Dedifferentiated amniotic fluid mesenchymal stem cell (primary cell): ENCODE results near the gene ITPKC.

Experiments used
- DNase-seq: peaks from one replicate; pipeline ENCODE4 v3.0.0-alpha.2; 2016; ENCODE audit errors: extremely low spot score

The ITPKC gene

DNA sequence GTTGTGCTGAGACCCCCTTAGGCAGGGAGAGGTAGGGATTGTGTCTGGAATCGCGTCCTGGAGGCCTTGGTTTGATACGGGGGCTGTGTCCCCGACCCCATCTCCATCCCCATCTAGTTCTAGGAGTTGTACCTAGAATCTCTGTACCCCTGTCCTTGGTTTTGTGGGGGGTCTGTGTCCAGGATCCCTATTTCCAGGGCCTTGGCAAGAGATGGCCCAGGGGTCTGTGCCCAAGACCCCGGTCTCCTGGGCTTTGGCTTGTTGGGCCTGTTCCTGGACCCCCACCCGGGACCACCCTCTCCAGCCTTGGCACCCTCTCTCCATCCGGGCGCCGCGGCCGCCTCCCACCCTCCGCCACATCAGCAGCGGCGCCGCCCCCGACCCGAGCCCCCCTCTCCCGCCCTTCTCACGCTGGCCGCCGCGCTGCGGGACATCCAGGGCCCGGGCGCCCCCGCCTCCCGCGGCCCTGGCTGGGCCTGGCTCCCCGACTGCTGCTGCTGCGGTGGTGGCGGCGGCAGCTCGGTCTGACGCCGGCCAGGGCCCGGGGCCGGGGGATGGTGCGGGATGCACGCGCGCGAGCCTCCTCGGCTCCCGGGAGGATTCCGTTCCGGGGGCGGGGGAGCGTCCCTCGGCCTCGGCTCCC, 26.7 kb upstream of the ITPKC start, which contains the start of gene NUMBL:
Gene NUMBL, minus strand, starts transcription at position 602 of the 643 bp plus-strand sequence. Its CDS starts 168 bp downstream, at position 434.
- no peak for DNase-seq

DNA sequence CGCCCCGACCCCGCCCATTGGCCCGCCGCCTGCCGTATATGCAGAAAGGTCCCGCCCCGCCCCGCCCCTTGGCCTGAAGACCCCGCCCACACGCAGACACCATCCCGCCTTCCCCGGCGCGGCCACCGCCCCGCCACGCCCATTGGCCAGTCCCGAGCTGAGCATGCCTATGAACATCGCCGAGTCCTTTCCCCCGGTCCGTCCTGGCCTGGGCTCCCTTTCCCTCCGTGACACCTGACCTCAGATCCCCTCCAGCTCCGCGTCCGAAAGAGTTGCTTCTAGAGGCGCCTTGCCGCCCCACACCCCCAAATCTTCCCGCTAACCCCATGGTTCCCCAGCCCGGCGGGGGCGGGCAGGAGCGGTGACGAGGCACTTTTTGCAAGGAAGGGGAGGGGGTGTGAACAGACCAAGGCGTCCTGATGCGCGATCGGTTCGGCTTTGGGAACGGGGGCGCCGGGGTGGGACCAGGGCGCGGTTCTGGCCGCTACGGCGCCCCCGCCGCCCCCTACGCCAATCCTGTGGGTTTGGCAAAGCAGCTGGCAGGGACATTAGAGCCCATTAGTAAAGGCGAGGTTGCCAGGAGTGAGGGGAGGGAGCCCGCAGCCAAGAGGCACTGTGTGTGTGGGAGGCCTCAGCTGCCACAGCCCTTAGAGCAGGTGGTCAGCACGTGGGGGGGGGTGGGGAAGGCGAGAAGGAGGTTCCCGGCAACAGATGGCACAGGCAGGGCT, 26.1 kb upstream of the ITPKC start:
- peak; percentile 86 for DNase-seq

DNA sequence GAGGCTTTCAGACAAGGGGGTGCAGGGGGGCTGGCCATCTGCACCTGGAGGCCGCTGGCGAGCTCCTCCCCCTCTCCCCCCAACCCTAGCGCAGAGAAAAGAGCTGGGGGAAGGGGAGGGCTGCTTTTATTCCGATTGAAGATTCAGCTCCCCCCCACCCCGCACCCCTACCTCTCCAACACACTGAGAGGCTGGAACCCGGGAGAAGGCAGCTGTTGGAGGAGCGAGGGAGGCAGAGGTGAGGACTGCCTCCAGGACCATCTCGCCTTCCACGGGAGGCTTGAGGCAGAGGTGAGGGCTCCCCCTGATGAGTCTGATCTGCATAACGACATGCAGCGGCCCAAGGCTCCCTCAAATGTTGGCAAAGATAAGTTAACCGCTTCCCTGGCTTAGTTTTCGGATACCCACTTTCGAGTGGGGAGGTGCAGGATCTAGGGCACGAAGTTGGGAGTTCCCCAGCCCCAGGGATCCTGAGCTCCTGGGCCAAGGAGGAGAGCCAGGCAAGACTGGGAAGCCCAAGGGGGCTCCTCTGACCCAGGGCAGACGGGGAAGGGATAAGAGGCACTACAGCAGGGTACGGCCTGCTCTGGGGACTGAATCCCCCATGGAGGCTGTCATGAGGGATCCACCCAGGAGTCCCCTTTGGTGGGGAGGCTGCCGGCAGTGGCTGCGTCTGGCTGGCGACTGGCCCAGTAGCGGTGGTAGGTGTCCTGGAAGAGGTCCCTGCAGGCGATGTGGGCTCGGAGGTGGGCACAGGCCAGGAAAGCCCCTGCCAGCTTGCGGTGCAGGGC, 25.3 kb upstream of the ITPKC start:
- DNase-seq, result no peak

DNA sequence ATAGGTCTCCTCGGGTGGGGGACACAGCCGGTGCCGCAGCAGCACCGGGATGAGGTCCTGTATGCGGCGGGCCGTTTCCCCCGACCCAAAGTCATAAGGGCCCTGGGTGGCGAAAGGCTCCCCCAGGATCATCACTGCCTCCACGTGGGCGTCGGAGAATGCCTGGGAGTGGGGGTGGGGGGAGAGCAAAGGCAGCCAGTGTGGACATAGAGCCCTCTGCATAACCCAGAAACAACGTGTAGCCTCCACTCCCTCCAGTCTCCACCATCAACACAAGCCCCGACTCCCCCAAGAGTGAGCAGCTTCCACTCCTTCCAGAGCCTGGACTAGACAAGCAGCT, 24.7 kb upstream of the ITPKC start:
- no peak for DNase-seq

DNA sequence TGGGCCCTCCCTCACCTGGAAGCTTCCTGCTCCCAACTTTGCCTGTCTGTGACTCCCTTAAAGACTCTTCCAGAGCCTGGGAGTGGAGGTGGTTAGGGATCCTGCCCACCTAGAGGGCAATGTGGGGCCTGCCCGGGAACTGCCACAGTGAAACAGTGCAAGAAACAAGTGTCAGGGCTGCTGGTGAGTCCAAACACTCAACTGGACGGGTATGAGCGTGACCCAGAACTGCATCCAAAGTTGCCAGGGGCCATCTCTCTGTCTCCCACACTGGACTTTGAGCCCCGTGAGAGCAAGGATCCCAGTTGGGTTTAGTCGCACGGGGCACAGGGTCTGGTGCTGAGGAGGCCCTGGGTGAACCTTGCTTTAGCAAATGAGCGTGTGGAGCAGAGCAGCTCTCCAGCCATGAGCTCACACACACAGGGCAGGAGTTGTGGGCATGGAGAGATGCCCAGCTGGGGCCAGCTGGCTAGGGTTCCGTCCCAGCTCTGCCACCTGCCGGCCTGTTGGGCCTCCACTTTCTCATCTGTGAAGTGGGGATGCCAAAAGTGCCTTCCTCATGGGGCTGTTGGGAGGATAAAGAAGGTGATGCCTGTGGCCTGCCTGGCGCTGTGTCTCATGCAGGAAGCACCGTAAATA, 23.6 kb upstream of the ITPKC start:
- no peak for DNase-seq

DNA sequence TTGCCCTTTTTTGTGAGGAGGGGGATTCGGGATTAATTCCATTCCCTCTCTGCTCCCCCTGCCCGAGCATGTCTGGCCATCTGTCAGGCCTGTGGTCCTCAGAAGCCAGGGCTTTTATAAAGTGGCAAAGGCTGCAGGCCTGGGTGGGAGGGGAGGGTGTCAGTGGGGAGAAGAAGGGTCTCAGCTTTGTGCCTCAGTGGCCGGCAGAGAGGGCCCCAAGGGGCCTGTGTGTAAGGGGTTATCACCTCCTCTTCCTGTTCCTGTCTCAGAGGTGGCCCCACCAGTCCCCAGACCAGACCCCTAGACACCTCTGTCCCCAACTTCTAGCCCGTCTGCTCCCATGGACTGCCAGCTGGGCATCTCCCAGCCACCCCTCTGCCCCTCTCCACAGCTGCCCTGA, 23.0 kb upstream of the ITPKC start:
- DNase-seq, result no peak

DNA sequence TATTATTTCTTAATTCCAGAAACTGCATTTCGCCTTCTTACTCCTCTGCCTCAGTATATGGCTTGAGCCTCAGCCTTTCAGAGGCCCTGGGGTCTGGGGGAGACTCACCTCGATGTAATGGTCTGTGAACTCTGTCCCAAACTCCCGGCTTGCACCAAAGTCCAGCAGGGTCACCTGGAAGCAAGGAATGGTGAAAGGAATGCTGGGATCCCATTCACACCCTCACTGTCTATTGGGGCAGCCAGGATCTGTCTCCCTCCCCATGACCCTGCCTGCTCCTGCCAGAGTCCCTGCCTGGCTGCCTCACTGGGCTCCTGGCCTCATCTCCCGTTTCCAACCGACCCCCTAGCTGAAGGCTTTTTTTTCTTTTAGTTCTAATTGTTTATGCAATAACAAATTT, 21.0 kb upstream of the ITPKC start:
- DNase-seq, result no peak

DNA sequence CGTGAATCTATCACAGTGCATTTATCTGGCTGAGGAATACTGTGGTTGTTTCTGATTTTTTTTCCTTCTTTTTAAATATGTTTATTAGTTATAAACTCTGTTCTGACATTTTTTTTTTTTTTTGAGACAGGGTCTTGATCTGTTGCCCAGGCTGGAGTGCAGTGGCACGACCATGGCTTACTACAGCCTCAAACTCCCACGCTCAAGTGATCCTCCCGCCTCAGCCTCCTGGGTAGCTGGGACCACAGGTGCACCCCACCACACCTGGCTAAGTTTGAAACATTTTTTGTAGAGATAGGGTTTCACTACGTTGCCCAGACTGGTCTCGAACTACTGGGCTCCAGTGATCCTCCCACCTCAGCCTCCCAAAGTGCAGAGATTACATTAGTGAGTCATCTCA, 19.9 kb upstream of the ITPKC start:
- DNase-seq, result no peak

DNA sequence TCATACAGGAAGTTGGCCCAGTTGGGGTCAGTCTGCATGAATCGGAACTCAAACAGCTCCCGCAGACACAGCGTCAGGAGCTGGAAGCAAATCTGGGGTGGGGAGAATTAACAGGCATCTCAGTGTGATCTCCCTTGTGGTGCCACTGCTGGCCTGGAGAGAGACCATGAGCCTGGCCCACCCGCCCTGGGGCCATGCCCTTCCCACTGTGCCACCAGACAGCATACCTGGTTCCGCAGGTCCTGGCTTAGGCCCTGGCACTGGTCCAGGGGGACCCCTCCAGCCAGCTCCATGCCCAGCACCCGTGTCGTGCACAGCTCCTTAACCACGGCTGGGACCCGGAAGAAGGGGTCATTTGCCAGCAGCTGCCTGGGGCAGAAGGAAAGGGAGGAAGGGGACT, 16.8 kb upstream of the ITPKC start:
- no peak for DNase-seq

DNA sequence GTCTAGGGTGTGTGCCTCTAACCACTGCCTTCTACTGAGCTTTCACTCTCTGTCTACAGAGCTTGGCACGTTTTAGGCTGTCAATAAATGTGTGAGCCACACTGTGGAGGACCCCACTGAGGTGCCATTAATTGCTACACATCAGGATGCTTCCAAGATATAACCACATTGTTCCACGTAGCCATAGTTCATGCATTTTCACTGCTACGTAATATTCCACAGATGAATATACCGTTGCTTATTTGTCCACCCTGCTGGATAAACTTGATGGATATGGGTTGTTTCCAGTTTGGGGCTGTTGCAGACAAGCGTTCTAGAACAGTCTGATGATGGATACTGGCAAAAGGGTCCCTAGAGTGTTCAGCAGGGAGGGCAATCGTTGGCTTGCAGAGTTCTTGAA, 15.2 kb upstream of the ITPKC start:
- DNase-seq, result no peak

DNA sequence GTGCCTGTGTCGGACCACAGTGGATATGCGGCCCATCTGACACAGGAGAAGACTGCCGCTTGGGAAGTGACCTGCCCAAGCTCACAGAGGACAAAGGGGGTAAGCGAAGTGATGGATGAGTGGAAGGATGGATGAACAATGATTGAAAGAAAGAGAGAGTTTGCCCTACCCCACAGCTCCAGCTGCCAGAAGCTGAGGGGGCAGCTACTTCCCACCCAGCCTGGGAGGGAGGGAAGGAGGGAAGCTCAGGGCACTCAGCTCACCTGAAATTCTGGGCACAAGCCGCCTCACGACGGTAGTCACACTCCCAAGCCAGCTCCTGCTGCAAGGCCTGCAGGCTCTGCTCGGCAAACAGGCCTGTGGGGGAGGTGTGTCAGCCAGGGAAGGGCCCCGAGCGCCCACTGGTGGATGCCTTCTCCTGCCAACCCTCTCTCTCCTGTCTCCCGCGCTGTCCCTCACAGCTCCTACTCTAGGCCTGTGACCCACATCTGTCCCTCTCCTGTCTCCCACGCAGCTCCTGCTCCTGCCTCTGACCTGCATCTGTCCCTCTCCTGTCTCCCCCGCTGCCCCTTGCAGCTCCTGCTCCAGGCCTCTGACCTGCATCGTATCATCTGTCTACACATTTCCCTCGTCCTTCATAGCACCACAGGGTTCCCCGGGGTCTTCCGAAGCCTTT, 14.4 kb upstream of the ITPKC start:
- DNase-seq, result no peak

DNA sequence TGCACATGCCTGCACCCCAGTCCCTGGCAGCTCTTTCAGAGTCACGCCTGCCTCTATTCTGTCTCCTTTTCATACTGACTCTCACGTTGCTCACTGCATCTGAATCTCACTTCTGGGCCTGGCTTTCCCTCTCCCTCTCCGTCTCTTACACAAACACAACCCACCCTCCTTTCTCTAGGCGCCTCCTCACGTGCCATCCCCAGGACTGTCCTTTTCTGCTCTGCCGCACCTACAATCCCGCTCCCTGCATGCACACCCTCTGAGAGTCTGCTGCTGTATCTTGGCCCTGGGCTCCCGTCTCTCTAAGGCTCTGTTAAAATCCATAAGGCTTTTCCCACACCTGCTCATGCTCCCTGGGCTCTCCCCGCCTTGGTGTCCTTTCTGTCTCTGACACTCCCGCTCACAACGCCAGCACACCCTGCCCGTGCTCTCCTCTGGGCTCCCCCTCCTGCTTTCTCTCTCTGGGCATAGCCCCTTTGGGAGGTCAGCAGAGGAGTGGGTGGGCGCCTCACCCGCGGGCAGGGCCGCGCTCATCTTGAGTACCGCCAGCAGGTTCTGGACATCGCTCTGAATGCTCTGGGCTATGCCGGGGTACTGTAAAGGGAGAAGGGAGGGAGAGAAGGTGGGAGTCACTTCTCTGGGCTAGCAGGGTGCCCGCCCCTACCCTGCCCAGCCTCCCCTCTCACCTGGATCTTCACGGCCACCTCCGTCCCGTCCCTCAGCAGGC, 13.7 kb upstream of the ITPKC start:
- no peak for DNase-seq

DNA sequence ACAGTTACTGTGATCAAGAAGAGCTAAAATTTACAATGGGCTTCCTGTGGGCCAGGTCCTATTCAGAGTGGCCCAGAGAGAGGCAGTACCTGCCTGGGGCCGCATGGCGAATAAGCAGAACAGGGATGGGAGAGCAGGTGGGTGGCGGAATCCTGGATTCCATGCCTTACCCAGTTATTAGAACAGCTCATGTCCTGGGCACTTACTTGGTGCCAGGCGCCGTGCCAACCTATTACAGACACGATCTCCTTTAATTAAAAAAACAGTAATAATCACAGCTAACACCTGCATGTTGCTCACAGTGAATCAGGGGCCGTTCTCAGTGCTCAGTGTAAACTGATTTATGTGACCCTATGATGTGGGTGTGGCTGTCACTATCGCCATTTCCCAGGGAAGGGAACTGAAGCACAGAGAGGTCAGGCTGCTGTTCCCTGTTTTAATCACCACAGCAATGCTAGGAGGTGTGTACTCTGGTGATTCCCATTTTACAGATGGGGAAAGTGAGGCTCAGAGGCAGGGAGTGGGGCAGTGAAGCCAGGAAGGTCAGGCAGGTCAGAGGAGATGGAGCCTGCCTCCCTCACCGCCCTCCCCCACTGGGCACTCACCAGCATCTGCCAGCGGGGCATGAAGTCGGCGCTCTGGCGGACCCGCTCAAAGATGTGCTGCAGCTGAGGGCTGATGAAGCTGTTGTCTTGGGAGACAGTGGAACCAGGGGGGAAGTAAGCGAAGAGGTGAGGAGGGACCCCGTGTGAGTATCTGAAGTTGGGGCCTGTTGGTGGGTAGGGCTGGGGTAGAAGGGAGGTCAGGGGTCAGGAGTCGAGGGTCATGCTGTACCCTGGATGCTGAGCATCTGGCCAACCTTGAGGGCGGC, 12.2 kb upstream of the ITPKC start:
- DNase-seq, result no peak

DNA sequence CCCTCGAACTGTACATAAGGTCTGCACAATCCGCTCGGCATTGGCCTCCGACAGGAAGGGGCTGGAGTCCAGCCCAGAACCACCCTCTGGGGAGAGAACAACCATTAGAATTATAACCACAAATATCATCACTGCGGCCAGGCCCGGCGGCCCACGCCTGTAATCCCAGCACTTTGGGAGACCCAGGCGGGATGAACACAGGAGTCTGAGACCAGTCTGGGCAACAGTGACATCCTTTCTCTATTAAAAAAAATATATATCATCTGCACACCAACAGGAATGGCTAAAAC, 11.6 kb upstream of the ITPKC start:
- no peak for DNase-seq

DNA sequence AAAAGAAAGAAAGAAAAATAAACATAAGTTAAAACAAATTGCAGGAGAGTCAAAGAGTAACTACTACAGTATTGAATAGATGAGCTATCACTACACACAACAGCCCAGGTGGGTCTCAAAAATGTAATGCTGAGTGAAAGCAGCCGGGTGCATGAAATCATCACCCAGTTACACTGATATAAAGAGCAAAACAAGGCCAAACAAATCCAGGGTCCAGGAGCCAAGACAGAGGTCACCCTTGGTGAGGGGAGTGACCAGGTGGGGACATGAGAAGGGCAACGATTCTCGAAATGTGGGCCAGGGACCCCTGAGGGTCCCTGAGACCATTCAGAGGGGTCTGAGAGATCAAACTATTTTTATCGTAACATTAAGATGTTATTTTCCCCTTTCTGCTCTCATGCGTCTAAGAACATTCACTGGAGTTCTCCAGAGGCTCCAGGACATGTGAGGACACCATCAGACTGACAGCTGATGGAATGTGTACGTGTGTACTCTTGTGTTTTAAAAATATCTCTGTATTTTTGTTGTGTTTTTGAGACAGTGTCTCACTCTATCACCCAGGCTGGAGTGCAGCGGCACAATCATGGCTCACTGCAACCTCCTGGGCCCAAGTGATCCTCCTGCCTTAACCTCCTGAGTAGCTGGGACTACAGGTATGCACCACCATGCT, 10.8 kb upstream of the ITPKC start:
- no peak for DNase-seq

DNA sequence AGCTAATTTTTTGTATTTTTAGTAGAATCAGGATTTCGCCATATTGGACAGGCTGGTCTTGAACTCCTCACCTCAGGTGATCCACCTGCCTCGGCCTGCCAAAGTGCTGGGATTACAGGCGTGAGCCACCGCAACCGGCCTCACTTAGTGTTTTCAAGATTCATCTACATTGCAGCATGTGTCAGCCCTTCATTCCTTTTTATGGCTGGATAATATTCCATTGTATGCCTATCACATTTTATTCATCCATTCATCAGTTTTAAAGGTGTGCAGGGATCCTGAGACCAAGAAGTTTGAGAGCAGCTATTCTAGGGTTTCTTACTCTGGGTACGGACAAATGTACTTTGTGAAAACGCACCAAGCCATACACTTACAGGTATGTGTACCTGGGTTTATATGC, 9.3 kb upstream of the ITPKC start:
- DNase-seq, result no peak

DNA sequence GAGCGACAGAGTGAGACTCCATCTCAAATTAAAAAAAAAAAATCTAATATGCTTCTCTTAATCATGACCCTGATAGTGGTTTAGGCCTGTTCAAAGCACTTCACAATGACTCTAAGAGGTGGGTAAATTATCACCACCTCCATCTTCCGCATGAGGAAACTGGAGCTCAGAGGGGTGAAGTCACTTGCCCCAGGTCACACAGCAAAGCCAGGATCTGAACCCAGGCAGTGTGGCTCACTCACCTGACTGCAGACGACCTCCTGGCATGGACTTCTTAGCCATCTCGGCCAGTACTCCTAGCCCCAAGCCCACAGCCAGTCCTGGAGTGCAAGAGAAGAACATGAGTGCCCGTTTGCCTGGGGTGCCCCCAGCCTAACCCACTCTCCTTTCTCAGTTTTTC, 7.1 kb upstream of the ITPKC start:
- no peak for DNase-seq

DNA sequence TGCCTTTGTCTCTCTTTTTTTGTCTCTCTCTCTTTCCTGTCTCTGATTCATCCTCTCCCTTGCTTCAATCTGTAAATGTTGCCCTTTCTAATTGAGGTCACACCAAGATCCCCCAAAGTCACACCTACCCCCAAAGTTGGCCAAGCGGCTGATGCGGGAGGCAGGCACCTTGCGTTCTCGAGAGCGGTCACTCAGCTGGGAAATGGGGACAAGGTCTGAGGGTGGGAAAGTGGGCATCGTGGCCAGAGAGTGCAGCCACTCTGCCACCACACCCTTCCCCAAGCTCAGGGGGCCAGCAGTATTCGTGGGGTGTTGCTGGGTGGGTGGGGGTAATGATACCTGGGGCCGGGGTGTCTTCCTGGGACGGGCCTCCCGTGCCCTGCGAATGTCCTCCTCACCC, 3.0 kb upstream of the ITPKC start:
- no peak for DNase-seq

DNA sequence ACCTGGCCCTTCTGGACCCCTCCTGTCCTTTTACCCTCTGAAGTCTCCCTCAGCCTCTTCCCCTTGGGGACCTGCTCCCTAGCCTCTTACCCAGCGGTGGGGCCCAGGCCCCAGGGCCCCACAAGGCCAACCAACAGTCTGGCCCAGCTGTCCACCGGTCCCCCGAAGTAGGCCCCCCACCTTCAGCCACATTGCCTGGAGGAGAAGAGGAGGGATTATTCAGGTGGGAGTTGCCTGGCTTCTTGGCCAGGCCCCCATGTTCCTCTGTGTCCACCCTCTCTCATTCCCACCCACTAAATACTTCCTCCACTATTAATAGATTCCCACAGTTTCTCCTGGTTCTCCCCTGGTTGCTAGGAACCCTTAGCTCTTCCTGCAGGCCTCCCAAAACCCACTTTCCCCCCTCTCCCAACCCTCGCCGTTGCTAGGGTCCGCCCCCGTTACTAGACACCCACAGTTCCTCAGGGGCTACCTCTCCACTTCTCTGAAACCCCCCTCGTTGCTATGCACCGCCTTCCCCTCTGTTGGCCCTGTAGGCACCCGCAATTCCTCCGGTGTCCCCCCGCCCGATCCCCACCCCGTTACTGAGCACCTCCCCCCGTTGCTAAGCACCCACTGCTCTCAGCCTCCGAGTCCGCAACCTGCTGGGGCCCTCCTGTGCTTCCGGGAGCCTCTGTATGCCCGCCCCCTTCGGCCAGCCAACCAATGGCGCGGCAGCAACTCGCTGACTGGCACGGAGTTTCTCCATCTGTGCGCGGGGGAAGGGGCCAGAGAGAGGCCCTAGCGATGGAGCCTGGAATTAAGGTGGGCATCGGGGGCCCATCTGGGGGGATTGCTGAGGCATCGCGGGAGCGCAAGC, 2.2 kb upstream of the ITPKC start:
- DNase-seq, result peak; percentile 90
